Ovary (tissue), 9 donors: ENCODE results near the gene DOCK2. TPM values are rescaled to one million over a fixed set of nuclear protein-coding genes. Genes with fewer than 3 reads are reported as not detected.

Source experiments
- DNase-seq, 5 donors: peaks; one replicate each; pipeline ENCODE4 v3.0.0-alpha.2; 2019 to 2020
- H3K27ac ChIP-seq, 2 donors: fragments of 200-600 bp; one replicate each; pipeline versions ENCODE4 v1.5.1 to v1.8.0; 2019 to 2022
- H3K27me3 ChIP-seq: fragments of 200-600 bp; one replicate; pipeline ENCODE4 v1.8.0; 2022
- H3K36me3 ChIP-seq: fragments of 200-600 bp; sonication (generic); one replicate; pipeline ENCODE4 v1.5.1; 2019
- H3K4me1 ChIP-seq: one replicate; pipeline ENCODE4 v1.8.1; 2013; ENCODE audit warnings: mild to moderate bottlenecking, moderate library complexity; ENCODE audit not compliant: insufficient read depth
- H3K4me3 ChIP-seq: fragments of 200-600 bp; sonication (generic); one replicate; pipeline ENCODE4 v1.5.1; 2017
- H3K9me3 ChIP-seq, 2 donors: fragments of 200-600 bp in 1 of 2; sonication (generic) in 1 of 2; one replicate each; pipeline versions ENCODE4 v1.5.1 to v1.8.1; 2013 to 2019; ENCODE audit warnings: mild to moderate bottlenecking in 1 of 2, moderate library complexity in 1 of 2
- EP300 ChIP-seq: sonication (generic); formaldehyde crosslinking; IDR thresholded peaks from one replicate; pipeline ENCODE4 v1.6.1; 2017; ENCODE audit warnings: antibody characterized with exemption
- POLR2A ChIP-seq: fragments of 450-650 bp; IDR thresholded peaks from one replicate; pipeline ENCODE4 v1.6.1; 2017; ENCODE audit warnings: antibody characterized with exemption, mild to moderate bottlenecking, moderate library complexity
- WGBS, 3 donors: extraction: QIAGEN DNeasy Blood & Tissue Kit in 1 of 3; methylation state at CpG; one replicate each; pipeline versions ENCODE4 v1.1.5 to v1.1.7; 2013 to 2017; 5-methylcytosine and 5-hydroxymethylcytosine counted together
- intact Hi-C, 4 donors: fragments of 100-400 bp; cut with DNase I; formaldehyde crosslinking; loops; one replicate each; pipeline versions ENCODE4 v1.11.0 to v1.15.1; 2022 to 2023
- polyA plus RNA-seq, 2 donors: library from polyadenylated mRNA; stranded (reverse); fragments of 200-250 nt in 1 of 2; fragments of 350-450 nt in 1 of 2; fragmentation: Illumina TruSeq in 1 of 2; extraction: RNeasy Lipid Tissue Mini Kit (QIAGEN cat#74804) in 1 of 2; gene quantifications; one replicate each; pipeline ENCODE4 v1.2.3, GENCODE V29; 2013 to 2014
- total RNA-seq, 7 donors: library from RNA; depleted of rRNA in 2 of 7; stranded (reverse); fragments of >200 nt in 2 of 7; fragmentation: NEBNext Ultra II Directional in 3 of 7; extraction: Animal tissue kit (Norgen Biotek cat#: 25700) in 3 of 7; gene quantifications; one replicate each; pipeline versions ENCODE4 v1.1.0 to v1.2.4, GENCODE V29; 2016 to 2023
- TF ChIP-seq, protein P1 (sequence below), 3 donors: fragments of 450-650 bp in 2 of 3; fragments of 200-600 bp in 1 of 3; IDR thresholded peaks; one replicate each; pipeline versions ENCODE4 v1.5.1 to v1.8.0; 2016 to 2022; ENCODE audit warnings: antibody characterized with exemption in 3 of 3, mild to moderate bottlenecking in 1 of 3
- donor health status: DM: no; HTN: no; CAD: no; lungs with moderate emphysema.
- donor health status: DM: no; HTN: no; CAD: no.
- donor health status: Bipolar disorder and iron deficiency.
- donor health status: DM: yes; HTN: yes; CAD: no.
- donor health status: DM: no; HTN: no; CAD: no.
- donor health status: DM: yes; HTN: yes; CAD: no.

Gene DOCK2
- total and polyA plus RNA-seq, 9 donors, result 1.3 to 10.2 (median 5.4) TPM

- Histone ChIP-seq H3K36me3 (no peaks in the 10 kb centered on the region), H3K27ac (no peak overlapping the region), H3K4me1 (no peaks in the 10 kb centered on the region), H3K27me3 (no peaks in the 10 kb centered on the region), H3K9me3 (no peaks in the 10 kb centered on the region), H3K4me3 (no peak overlapping the region)
- intact Hi-C loops, result no loop called here
- no peak for DNase-seq
- TF ChIP-seq EP300 (no peak), POLR2A (no peak)
- TF ChIP-seq, protein P1, sequence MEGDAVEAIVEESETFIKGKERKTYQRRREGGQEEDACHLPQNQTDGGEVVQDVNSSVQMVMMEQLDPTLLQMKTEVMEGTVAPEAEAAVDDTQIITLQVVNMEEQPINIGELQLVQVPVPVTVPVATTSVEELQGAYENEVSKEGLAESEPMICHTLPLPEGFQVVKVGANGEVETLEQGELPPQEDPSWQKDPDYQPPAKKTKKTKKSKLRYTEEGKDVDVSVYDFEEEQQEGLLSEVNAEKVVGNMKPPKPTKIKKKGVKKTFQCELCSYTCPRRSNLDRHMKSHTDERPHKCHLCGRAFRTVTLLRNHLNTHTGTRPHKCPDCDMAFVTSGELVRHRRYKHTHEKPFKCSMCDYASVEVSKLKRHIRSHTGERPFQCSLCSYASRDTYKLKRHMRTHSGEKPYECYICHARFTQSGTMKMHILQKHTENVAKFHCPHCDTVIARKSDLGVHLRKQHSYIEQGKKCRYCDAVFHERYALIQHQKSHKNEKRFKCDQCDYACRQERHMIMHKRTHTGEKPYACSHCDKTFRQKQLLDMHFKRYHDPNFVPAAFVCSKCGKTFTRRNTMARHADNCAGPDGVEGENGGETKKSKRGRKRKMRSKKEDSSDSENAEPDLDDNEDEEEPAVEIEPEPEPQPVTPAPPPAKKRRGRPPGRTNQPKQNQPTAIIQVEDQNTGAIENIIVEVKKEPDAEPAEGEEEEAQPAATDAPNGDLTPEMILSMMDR (IDR thresholded peaks at IDR 0.05), result no peak
These were observed 205.6 kb downstream of the DOCK2 start for GRCh38 chr5:169842699-169843098.

- 18 to 54% (median 42%) methylated on average over 1 of the region's 1 CpG for WGBS, 3 donors
- Histone ChIP-seq H3K27ac (no peak overlapping the region), H3K9me3 (no peaks in the 10 kb centered on the region), H3K27me3 (no peaks in the 10 kb centered on the region), H3K4me1 (no peaks in the 10 kb centered on the region), H3K4me3 (no peak overlapping the region), H3K36me3 (no peaks in the 10 kb centered on the region)
- intact Hi-C loops, result no loop called here
- TF ChIP-seq EP300 (no peak), POLR2A (no peak)
- TF ChIP-seq, protein P1 (IDR thresholded peaks at IDR 0.05), result no peak
- DNase-seq, result no peak
These were observed 210.4 kb downstream of the DOCK2 start for GRCh38 chr5:169847519-169847918.

GRCh38 chr5:169848271-169848670, 211.2 kb downstream of the DOCK2 start:
- intact Hi-C loops, result no loop called here
- H3K27ac ChIP-seq, result no peak overlapping the region
- 70 to 96% (median 90%) methylated on average over 3 of the region's 3 CpGs for WGBS, 3 donors
- H3K4me1 ChIP-seq, result no peaks in the 10 kb centered on the region
- no peaks in the 10 kb centered on the region for H3K27me3 ChIP-seq
- H3K36me3 ChIP-seq, result no peaks in the 10 kb centered on the region
- no peak overlapping the region for H3K4me3 ChIP-seq
- no peaks in the 10 kb centered on the region for H3K9me3 ChIP-seq
- TF ChIP-seq POLR2A (no peak), EP300 (no peak)
- TF ChIP-seq, protein P1 (IDR thresholded peaks at IDR 0.05), result no peak
- no peak for DNase-seq

DNA sequence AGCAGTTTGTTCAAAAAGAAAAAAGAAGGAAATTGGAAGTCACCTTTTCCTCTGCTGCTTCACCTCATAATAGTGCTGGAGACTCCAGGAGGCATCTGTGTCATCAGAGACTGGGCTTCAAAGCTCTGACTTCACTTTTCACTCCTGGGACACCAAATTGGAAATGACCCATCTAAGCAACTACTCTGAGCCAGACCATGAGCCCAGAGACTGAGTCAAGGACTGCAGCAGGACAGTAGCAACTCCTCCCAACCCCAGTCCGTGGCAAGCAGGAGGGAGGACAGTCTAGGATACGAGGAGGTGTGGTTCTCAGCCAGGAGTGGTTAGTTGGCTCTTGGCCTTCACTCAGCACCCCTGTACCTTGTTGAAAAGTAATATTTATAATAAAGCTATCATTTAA, 211.7 kb downstream of the DOCK2 start:
- Histone ChIP-seq H3K4me1 (no peaks in the 10 kb centered on the region), H3K4me3 (no peak overlapping the region), H3K27ac (no peak overlapping the region), H3K36me3 (no peaks in the 10 kb centered on the region), H3K27me3 (no peaks in the 10 kb centered on the region), H3K9me3 (no peaks in the 10 kb centered on the region)
- 64 to 67% (median 67%) methylated on average over 2 of the region's 2 CpGs for WGBS, 3 donors
- intact Hi-C loops, result no loop called here
- TF ChIP-seq EP300, result no peak
- TF ChIP-seq, protein P1 (IDR thresholded peaks at IDR 0.05), result no peak
- TF ChIP-seq POLR2A, result no peak
- DNase-seq, result no peak

DNA sequence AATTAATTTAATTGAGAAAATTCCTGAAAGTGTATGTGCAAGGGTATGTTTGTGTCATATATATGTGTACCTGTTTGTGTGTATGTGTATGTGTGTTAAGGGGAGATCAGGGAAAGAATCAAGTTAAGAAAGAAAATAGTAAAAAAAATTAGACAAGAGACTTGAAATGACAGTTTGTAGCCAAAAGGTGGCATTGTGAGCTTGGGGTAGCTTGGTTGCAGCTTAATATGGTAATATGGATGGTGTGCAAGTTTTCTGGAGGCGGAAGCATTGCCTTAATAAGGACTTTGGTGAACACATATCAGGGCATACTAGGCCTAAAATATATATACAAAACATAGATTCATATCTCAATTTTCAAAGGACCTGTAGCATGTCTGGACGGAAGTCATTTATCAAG, 213.3 kb downstream of the DOCK2 start:
- intact Hi-C loops, result no loop called here
- no peak overlapping the region for H3K27ac ChIP-seq
- no peaks in the 10 kb centered on the region for H3K36me3 ChIP-seq
- DNase-seq, result no peak
- TF ChIP-seq EP300, result no peak
- H3K4me3 ChIP-seq, result no peak overlapping the region
- no peaks in the 10 kb centered on the region for H3K27me3 ChIP-seq
- H3K4me1 ChIP-seq, result no peaks in the 10 kb centered on the region
- 93 to 99% (median 96%) methylated on average over 2 of the region's 2 CpGs for WGBS, 3 donors
- no peaks in the 10 kb centered on the region for H3K9me3 ChIP-seq
